Left ventricle myocardium inferior (tissue), 1 donor: ENCODE data around the gene TCF20. TPM values are rescaled to one million over a fixed set of nuclear protein-coding genes. Genes with fewer than 3 reads are reported as not detected.
A peak's percentile ranks its signal among the peaks of the same experiment; 100 is the strongest.

ENCODE experiments used
- DNase-seq: peaks from one replicate; pipeline ENCODE4 v3.0.0-alpha.2; 2020
- H3K27ac ChIP-seq: fragments of 200-600 bp; replicated peaks from 2 replicates; pipeline ENCODE4 v1.8.0; 2021
- H3K27me3 ChIP-seq: fragments of 200-600 bp; 2 replicates; pipeline ENCODE4 v1.8.0; 2021; ENCODE audit warnings: low read depth
- H3K36me3 ChIP-seq: fragments of 200-600 bp; 2 replicates; pipeline ENCODE4 v1.8.0; 2021
- H3K4me1 ChIP-seq: fragments of 200-600 bp; 2 replicates; pipeline ENCODE4 v1.8.0; 2021
- H3K4me3 ChIP-seq: fragments of 200-600 bp; 2 replicates; pipeline ENCODE4 v1.8.0; 2021; ENCODE audit warnings: mild to moderate bottlenecking, moderate library complexity
- H3K9me3 ChIP-seq: fragments of 200-600 bp; replicated peaks from 2 replicates; pipeline ENCODE4 v1.8.0; 2021
- CTCF ChIP-seq: fragments of 200-600 bp; IDR thresholded peaks from 2 replicates; pipeline ENCODE4 v1.8.0; 2021; ENCODE audit warnings: antibody characterized with exemption, mild to moderate bottlenecking, borderline replicate concordance
- intact Hi-C: fragments of 100-400 bp; cut with micrococcal nuclease; formaldehyde crosslinking; loops from one replicate; pipeline ENCODE4 v1.11.0; 2022
- long read RNA-seq: library from polyadenylated mRNA; unstranded; transcript quantifications from one replicate; pipeline ENCODE4 v2.0.0, GENCODE V29; 2021
- total RNA-seq: library from RNA; stranded (reverse); fragmentation: NEBNext Ultra II Directional; extraction: Animal tissue kit (Norgen Biotek cat#: 25700); gene quantifications from one replicate; pipeline ENCODE4 v1.2.1, GENCODE V29; 2021
- donor health status: DM: no; HTN: yes; CAD: no; lungs with severe emphysema.

TCF20 gene
- total RNA-seq = 17.2 TPM
- long read RNA-seq, full-length matches to known transcripts = 1 of 3 reads
- long read RNA-seq, partial matches to known transcripts = 1 of 3 reads
- long read RNA-seq, other reads (novel, unspliced or antisense) = 1 of 3 reads

DNA sequence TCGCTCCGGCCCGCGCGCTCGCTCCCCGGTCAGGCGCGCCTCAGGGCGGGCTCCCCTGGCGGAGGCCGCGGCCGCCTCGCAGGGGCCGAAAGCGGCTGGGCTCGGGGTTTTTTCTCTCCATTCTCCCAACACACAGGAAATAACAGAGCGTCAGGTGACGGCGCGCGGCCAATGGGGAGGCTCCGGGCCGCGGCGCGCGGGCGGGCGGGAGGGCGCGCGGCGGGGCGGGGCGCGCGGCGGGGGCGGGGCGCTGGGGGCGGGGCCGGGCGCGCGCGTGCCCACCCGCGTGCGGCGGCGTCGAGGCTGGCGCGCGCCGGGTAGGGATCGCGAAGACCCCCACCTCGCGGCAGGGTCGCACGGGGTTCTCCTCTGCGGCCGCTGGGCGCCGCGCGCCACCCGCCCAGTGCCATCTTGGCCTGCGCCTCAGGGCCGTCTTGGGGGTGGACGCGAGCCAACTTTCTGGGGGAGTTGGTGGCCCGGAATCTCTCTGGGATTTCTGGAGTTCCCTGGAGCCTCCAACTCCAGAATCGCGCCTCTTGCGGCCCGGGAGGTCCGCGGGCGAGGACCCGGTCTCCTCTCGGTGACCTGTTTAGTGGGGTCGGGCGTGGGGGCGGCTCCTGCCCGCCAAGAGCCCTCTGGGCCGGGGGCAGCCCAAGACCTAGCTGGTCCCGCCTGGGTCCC lies at the start of gene TCF20:
TCF20 (minus strand) TSS at position 144 of the 681 bp plus-strand sequence. CDS start 55,348 bp downstream, outside the sequence.
- H3K4me3 ChIP-seq = peak within 1 kb of the TSS; percentile 100
- no peak for TF ChIP-seq CTCF
- intact Hi-C loops = no loop called here
- DNase-seq = peak; percentile 79
- no peaks in the 10 kb centered on the region for H3K27me3 ChIP-seq
- H3K36me3 ChIP-seq = no peaks in the 10 kb centered on the region
- peak within 1 kb of the TSS; percentile 86 for H3K27ac ChIP-seq
- H3K4me1 ChIP-seq = peaks cover 36% of the 10 kb centered on the region
- no peaks in the 10 kb centered on the region for H3K9me3 ChIP-seq

DNA sequence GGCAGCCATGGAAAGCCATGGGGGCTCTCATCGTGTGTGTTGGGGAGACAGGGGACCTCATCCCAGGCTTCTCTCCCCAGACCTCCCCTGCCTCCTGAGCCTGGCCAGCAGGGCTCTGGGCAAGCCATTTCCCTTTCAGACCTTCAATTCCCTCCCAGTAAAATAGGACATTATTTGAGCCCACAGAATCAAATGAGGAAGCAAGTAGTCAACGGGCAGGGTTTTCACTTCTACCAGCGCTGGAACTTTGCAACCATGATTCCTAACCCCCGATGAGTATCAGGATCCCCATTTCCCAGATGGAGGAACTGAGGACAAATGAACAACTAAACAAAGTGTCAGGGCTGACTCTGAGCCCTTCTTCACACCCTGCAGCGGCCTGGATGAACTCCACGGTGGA lies 48.9 kb upstream of the TCF20 start:
- Histone ChIP-seq H3K27ac (no peak overlapping the region), H3K9me3 (no peaks in the 10 kb centered on the region), H3K27me3 (peaks cover 9% of the 10 kb centered on the region), H3K36me3 (no peaks in the 10 kb centered on the region), H3K4me1 (peaks cover 4% of the 10 kb centered on the region), H3K4me3 (no peak overlapping the region)
- intact Hi-C loops = no loop called here
- TF ChIP-seq CTCF = no peak
- DNase-seq = no peak

DNA sequence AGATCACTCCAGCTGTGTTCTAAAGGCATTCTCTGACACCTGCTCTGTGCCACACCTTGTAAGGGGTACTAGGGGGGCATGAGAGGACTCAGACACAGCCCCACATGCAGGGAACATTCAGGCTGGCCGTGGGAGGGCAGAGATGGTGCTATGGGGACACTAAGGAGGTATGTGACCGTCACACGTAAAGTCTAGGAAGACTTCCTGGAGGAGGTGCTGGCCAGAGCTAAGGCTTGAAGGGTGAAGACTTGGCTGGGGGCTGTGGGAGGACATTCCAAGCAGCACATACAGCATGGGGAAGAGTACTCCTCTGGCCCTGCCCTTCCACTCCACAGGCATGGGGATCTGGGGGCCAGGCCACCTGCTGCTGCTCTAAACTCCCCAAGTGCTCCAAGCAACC lies 48.5 kb upstream of the TCF20 start:
- no peak for DNase-seq
- no peak for TF ChIP-seq CTCF
- no peaks in the 10 kb centered on the region for H3K9me3 ChIP-seq
- peaks cover 8% of the 10 kb centered on the region for H3K4me1 ChIP-seq
- H3K4me3 ChIP-seq = no peak overlapping the region
- H3K27ac ChIP-seq = no peak overlapping the region
- peaks cover 13% of the 10 kb centered on the region for H3K27me3 ChIP-seq
- H3K36me3 ChIP-seq = no peaks in the 10 kb centered on the region
- intact Hi-C loops = no loop called here

GRCh38 chr22:42317691-42318547 lies 47.5 kb upstream of the TCF20 start:
- Histone ChIP-seq H3K36me3 (no peaks in the 10 kb centered on the region), H3K4me3 (no peak overlapping the region), H3K9me3 (no peaks in the 10 kb centered on the region), H3K27me3 (peaks cover 21% of the 10 kb centered on the region), H3K27ac (no peak overlapping the region), H3K4me1 (peaks cover 12% of the 10 kb centered on the region)
- no peak for DNase-seq
- intact Hi-C loops = no loop called here
- no peak for TF ChIP-seq CTCF

- intact Hi-C loops = no loop called here
- TF ChIP-seq CTCF = no peak
- Histone ChIP-seq H3K4me1 (peaks cover 12% of the 10 kb centered on the region), H3K4me3 (no peak overlapping the region), H3K9me3 (no peaks in the 10 kb centered on the region), H3K27ac (no peak overlapping the region), H3K36me3 (no peaks in the 10 kb centered on the region), H3K27me3 (peaks cover 30% of the 10 kb centered on the region)
- DNase-seq = peak; percentile 31
Observed at GRCh38 chr22:42317008-42317407, 46.6 kb upstream of the TCF20 start.
